NCI-H2196 treated with DMSO at 0.1 percent for 48 hours (cell line): ENCODE results near the gene COLGALT1.
"Not testable (repeated sequence)": the region's sequence is repeated elsewhere in the genome, so short reads cannot be mapped to it uniquely, and the experiment has no call there.

Experiments used
- DNase-seq: peaks from one replicate; lab custom pipeline; 2025; ENCODE audit not compliant: unreplicated experiment; lab: John Stamatoyannopoulos, UW

The COLGALT1 gene

GRCh38 chr19:17555480-17555928 lies at the start of gene COLGALT1:
TSS of gene COLGALT1 (plus strand) at chr19:17555649. CDS start at chr19:17555714, 65 bp downstream.
- DNase-seq, result peak; percentile 97

DNA sequence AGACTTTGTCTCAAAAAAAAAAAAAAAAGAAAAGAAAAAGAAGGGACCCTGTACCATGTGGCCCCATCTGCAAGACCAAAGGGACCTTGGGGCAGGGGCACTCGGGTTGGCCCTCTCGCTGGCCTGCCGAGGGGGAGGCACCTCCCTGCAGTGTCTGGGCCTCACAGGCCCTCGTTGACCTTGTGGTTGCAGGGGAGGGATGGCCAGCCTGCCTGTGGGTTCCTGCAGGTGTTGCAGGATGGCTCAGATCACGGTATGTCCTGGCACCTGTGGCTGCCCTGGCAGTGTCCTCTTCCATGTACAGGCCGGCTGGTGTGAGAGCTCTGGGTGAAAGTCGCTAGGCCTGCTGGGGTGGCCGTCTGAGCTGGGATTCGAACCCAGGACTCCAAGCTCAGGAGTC lies 48.7 kb upstream of the COLGALT1 start:
- DNase-seq, result no peak

DNA sequence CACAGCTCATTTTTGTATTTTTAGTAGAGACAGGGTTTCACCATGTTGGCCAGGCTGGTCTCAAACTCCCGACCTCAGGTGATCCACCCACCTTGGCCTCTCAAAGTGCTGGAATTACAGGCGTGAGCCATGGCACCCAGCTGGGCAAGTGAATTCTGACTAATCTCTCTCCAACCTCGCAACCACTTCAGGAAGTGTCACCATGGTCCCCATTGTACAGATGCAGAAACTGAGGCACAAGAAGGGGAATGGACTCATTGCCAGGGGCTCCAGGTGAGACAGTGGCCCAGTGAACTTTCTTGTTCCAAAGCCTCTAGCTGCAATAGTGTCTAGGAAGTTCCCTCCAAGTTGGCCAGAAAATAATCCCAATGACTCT lies 46.9 kb upstream of the COLGALT1 start:
- DNase-seq, result not testable (repeated sequence)

DNA sequence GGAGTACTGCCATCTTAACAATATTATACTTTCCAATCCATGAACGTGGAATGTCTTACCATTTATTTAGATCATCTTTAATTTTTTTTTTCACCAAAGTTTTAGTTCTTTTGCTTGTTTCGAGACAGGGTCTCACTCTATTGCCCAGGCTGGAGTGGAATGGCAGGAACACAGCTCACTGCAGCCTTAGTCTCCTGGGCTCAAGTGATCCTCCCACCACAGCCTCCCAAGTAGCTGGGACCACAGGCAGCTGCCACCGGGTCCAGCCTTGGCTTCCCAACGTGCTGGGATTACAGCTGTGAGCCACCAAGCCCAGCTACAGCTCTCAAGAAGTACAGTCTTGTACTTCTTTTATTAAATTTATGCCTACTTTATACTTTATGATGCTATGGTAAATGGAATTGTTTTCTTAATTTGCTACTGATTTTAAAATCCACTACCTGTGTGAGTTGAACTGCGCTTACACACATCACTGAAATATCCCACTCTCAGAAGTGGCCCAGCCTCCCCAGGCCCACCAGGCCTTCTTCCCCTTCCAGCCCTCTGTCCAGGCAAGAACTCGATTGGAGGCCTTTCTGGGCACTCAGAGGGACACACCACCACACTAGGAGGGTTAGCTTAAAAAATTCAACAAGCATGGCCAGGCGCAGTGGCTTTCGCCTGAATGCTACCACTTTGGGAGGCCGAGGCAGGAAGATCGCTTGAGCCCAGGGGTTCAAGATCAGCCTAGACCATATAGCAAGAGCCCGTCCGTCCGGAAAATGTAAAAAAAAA lies 45.0 kb upstream of the COLGALT1 start:
- DNase-seq, result no peak

DNA sequence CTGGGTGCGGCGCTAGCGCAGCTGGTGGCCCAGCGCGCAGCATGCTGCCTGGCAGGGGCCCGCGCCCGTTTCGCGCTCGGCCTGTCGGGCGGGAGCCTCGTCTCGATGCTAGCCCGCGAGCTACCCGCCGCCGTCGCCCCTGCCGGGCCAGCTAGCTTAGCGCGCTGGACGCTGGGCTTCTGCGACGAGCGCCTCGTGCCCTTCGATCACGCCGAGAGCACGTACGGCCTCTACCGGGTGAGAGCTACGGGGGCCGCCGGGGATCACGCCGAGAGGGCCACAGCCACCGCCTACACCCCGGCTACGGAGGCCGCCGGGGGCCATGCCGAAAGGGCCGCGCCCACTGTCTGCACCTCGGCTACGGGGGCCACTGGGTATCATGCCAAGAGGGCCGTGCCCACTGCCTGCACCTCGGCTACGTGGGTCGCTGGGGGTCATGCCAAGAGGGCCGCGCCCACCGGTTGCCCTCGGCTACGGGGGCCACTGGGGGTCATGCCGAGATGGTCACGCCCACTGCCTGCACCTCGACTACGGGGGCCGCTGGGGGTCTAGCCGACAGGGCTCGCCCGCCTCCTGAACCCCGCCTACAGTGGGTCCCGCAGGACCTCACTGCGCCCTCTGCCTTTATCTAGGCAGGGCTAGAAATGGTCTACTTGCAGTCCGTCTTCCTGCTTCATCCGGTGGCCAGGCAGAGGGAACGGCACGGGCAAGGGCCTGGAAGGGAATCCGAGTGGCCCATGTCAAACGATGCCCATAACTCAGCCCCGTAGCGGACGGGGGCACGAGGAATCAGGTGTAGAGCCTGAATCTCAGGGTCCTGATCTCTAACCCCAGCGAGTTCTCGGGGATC lies 43.5 kb upstream of the COLGALT1 start:
- peak; percentile 73 for DNase-seq

- no peak for DNase-seq
Observed at GRCh38 chr19:17512574-17512939, 42.9 kb upstream of the COLGALT1 start.

- DNase-seq, result no peak
Observed at GRCh38 chr19:17515408-17516149, 39.9 kb upstream of the COLGALT1 start.

DNA sequence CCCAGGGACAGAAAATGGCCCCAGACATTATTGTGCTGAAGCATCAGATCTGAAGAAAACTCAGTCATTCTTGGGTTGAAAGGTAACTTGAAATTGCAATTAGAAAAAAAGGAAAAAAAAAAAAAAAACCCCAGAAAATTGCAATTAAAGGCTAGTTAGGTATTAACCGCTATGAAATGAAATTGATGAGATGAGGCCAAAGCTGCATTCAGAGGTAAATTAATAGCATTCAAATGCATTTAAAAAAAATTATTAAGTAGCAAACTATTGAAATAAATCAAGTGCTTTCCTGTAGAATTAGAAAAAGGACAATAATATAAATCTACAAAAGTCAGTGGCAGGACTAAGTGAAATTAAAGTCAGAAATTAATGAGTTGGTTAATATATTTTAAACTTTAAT lies 37.6 kb upstream of the COLGALT1 start:
- no peak for DNase-seq

- not testable (repeated sequence) for DNase-seq
Observed at GRCh38 chr19:17518654-17519053, 36.8 kb upstream of the COLGALT1 start.

GRCh38 chr19:17519967-17520366 lies 35.5 kb upstream of the COLGALT1 start:
- DNase-seq, result no peak

DNA sequence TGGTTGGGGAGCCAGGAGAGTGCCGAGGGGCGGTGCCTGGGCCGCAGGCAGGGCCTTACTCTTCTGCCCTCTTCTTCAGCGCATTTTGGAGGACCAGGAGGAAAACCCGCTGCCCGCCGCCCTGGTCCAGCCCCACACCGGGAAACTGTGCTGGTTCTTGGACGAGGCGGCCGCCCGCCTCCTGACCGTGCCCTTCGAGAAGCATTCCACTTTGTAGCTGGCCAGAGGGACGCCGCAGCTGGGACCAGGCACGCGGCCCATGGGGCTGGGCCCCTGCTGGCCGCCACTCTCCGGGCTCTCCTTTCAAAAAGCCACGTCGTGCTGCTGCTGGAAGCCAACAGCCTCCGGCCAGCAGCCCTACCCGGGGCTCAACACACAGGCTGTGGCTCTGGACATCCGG lies 34.6 kb upstream of the COLGALT1 start:
- DNase-seq, result no peak

DNA sequence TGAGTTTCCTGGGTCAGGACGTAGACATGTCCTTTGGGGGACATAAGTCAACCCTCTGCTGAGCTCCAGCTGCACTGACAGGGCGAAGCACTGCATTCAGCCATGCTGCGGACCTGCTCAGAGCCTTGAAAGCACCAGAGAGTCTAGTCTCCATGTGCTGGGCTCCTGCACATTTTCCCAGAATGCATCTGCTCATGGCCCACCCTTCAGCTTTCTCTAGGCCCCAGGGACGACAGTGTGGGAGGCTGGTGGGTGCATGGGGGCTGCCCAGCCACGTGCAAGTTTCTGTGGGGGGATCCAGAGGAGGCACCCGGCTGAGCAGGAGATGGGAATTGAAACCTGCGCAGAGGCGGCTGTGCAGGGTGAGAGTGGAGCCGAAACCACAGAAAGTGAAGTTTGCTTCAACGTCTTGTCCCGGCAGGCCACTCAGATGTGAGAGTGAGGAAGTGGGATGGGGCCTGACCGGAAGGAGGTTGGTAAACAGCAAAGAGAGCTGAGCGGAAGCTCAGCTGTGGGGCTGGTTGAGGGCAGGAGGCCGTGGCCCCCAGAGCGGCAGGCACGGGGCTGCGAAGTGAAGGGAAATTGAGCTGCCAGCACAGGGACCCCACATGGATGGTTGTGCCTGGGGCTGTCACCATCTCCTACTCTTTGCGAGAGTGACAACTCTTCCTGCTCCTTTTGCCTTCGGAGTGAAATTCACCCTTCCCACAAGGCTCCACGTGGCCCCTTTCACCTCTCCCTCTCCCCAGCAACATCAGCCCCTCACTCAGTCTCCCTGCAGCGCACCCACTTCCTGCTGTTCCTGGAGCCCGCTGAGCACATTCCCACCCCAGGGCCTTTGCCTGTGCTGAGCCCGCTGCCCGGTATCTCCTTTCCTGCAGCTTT lies 32.2 kb upstream of the COLGALT1 start:
- no peak for DNase-seq

GRCh38 chr19:17524651-17525050 lies 30.8 kb upstream of the COLGALT1 start:
- DNase-seq, result no peak

DNA sequence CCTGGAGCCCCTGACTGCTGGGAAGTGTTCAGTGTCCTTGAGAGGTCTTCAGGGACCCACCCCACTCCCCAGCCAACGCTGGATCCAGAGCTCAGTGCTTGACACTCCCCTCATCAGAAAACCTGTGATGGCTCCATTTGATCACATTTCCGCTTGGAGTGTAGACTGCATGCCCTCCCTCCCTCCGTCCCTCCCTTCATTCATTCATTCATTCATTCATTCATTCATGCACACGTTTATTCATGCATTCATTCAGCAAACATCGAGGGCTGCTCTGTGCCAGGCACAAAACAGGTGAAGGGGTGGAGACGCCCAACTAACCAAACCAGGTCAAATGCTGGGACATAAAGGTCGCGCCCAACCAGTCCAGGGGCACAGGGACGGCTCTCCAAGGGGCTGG lies 30.3 kb upstream of the COLGALT1 start:
- no peak for DNase-seq

- DNase-seq, result no peak
Observed at GRCh38 chr19:17526922-17527321, 28.5 kb upstream of the COLGALT1 start.

GRCh38 chr19:17527326-17527725 lies 28.1 kb upstream of the COLGALT1 start:
- DNase-seq, result no peak

DNA sequence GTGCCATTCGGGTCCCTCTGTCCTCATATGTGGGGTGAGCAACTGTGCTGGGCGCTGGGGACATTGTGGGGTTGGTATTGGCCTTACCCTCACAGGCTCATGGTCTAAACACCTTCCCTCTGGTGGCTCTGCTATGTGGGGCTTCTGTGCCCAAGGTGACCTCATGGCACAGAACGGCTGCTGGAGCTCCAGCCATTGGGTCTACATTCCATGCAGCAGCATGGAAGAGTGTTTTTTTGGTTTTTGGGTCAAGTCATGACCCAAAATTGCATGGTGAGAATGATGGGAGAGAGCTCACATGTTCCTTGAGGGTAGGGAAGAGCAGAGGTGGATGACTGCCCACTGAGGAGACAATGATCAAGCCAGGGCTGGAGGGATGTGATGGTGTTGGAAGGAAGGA lies 26.8 kb upstream of the COLGALT1 start:
- no peak for DNase-seq

DNA sequence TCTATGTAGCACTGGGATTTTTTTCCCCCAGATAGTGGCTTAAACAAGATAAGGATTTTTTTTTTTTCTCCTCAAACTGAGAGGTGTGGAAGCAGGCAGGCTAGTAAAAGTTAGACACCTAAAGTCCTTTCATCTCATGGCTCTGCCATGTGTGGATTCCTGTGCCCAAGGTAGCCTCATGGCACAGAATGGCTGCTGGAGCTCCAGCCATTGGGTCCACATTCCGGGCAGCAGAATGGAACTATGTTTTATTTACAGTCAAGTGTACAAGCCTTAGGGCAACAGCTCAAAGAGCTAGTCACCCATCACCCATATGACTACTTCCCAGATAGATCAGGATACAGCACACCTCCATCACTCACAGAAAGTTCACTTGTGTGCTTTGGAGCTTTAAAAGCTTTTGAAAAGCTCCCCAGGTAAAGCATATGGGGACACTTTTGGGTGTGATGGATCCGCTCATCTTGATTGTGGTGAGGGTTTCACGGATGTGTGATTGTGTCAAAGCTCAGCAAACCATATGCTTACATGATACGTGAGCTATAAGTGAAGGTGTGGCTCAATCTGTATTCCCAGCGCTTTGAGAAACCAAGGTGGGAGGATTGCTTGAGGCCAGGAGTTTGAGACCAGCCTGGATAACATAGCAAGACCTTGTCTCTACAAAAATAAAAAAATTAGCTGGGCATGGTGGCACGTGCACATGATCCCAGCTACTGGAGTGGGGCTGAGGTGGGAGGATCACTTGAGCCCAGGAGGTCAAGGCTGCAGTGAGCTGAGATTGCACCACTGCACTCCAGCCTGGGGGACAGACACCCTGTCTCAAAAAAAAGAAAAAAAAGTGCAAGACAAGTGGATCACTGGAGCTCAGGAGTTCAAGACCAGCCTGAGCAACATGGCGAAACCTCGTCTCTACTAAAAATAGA lies 25.9 kb upstream of the COLGALT1 start:
- DNase-seq, result no peak

DNA sequence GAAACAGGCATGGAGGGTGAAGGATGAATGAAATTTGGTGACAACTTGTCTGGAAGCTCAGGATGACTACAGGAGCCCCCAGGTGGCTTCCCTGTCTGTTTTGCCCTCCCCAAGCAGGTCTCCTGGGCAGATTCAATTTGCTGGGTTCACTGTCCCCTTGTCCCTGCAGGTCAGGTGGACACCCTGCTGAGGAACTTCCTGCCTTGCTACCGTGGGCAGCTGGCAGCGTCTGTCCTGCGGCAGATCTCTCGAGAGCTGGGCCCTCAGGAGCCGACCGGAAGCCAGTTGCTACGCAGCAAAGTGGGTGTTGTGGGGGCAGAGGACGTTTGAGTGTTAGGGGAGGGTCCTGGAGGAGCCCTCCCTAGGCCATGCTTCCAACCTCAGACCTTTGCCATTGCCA lies 24.9 kb upstream of the COLGALT1 start:
- DNase-seq, result peak; percentile 66

DNA sequence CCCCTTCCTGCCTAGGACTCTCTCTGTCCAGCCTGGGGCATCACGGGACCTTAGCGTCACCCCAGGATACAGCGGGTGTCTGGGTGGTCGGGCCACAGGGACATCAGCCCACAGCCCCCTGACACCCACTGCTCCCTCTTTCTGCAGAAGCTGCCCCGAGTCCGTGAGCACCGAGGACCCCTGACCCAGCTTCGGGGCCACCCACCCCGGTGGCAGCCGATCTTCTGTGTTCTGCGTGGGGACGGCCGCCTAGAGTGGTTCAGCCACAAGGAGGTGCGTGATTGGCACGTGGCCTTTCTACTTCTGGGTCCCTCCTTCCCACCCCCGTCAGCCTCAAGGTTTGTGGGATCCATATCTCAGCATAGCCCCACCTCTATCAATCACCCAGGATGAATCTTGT lies 23.3 kb upstream of the COLGALT1 start:
- DNase-seq, result no peak
